ENCODE results near the gene HUS1. TPM values are rescaled to one million over a fixed set of nuclear protein-coding genes. Genes with fewer than 3 reads are reported as not detected.
"Not testable (repeated sequence)": the region's sequence is repeated elsewhere in the genome, so short reads cannot be mapped to it uniquely, and the experiment has no call there.

The HUS1 gene
- total and polyA plus RNA-seq, 8 donors: 4.6 to 16.3 (median 13.7) TPM

- no peaks in the 10 kb centered on the region for H3K4me1 ChIP-seq
- no peaks in the 10 kb centered on the region for H3K36me3 ChIP-seq
- peak; percentile 73 to 93 (median 83) for DNase-seq
- FAIRE-seq: no peak
- intact Hi-C loops (cut with DNase I): loop anchor here in 1 of 3 donors (5.0 kb wide), 1 partner anchor 115 kb away; no protein-coding TSS in a partner anchor
- H3K27me3 ChIP-seq: no peaks in the 10 kb centered on the region
- H3K9me3 ChIP-seq: no peaks in the 10 kb centered on the region
- 3 to 5% methylated on average over 24 to 26 of the region's 26 CpGs for WGBS, 2 donors
- H3K27ac ChIP-seq: peak overlapping the region in 3 of 4 donors; percentile 19 to 71 (median 41)
- peak overlapping the region; percentile 16 to 58 (median 34) for H3K4me3 ChIP-seq
- ATAC-seq: peak; percentile 98 to 100 (median 100)
- peak in 2 of 4 donors; percentile 21 to 41 for TF ChIP-seq CTCF (IDR thresholded peaks at IDR 0.05)
Measured at GRCh38 chr7:47991741-47992311, 12.4 kb upstream of the HUS1 start.

GRCh38 chr7:47991270-47991669, 11.9 kb upstream of the HUS1 start:
- Histone ChIP-seq H3K4me1 (no peaks in the 10 kb centered on the region), H3K4me3 (peak overlapping the region in 2 of 4 donors; percentile 44 to 58), H3K36me3 (no peaks in the 10 kb centered on the region), H3K27me3 (no peaks in the 10 kb centered on the region), H3K9me3 (no peaks in the 10 kb centered on the region), H3K27ac (no peak overlapping the region)
- FAIRE-seq (no peak), DNase-seq (no peak), ATAC-seq (peak in 1 of 4 donors; percentile 3)
- WGBS, 2 donors: 97 to 98% methylated on average over 1 of the region's 1 CpG
- no peak for TF ChIP-seq CTCF (IDR thresholded peaks at IDR 0.05)
- intact Hi-C loops (cut with DNase I): loop anchor here in 1 of 3 donors (5.0 kb wide), 1 partner anchor 116 kb away; no protein-coding TSS in a partner anchor

GRCh38 chr7:47990592-47990991, 11.2 kb upstream of the HUS1 start:
- WGBS, 2 donors: 92 to 97% methylated on average over 5 of the region's 5 CpGs
- Histone ChIP-seq H3K9me3 (no peaks in the 10 kb centered on the region), H3K27me3 (no peaks in the 10 kb centered on the region), H3K36me3 (no peaks in the 10 kb centered on the region), H3K4me3 (no peak overlapping the region), H3K27ac (no peak overlapping the region), H3K4me1 (no peaks in the 10 kb centered on the region)
- FAIRE-seq (no peak), DNase-seq (no peak), ATAC-seq (no peak)
- intact Hi-C loops (cut with DNase I): loop anchor here in 1 of 3 donors (5.0 kb wide), 1 partner anchor 117 kb away; no protein-coding TSS in a partner anchor
- no peak for TF ChIP-seq CTCF (IDR thresholded peaks at IDR 0.05)

- FAIRE-seq, H3K4me3 ChIP-seq, DNase-seq, H3K27me3 ChIP-seq, H3K27ac ChIP-seq, ATAC-seq, H3K9me3 ChIP-seq, H3K36me3 ChIP-seq, H3K4me1 ChIP-seq: not testable (repeated sequence)
- 71 to 73% methylated on average over 9 to 10 of the region's 10 CpGs for WGBS, 2 donors
- intact Hi-C loops (cut with DNase I): loop anchor here in 1 of 3 donors (5.0 kb wide), 1 partner anchor 117 kb away; no protein-coding TSS in a partner anchor
Measured at GRCh38 chr7:47989607-47990400, 10.4 kb upstream of the HUS1 start.

DNA sequence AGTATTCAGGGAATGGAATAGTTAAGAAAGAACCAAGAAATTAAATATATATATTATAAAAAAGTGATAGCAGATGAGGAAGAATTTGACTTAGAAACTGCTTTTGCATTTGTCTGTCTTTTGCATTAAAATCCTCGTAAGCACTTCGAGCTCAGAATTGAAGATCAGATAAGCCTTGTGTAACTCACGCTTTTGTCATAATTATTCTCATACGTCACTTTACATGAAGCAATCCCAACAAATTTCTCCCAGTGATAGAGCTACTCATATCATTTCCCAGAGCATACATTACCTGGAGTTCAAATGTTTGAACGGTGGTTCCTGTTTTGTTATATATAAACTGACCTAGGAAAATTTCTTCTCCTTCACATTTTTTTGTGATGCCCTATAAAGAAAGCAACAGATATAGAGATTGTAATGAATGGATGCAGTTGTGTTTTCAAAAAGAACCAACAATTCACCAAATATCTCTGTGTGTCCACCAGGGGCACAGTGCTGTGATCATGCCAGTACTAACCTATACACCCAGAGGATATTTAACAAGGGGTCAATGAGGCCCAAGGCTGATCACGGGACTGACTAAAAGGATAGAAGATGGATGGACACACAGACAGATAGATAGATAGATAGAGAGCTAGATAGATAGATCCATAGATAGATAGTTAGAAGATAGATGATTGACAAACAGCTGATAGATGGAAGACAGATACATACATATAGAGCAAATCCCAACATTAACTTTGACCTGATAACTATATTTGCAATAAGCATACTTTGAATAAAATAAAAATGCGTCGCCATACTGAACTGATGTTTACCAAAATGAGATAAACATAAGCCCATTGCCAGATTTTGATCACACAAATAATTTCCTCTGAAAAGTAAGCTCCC, 9.3 kb upstream of the HUS1 start:
- no peaks in the 10 kb centered on the region for H3K9me3 ChIP-seq
- DNase-seq (no peak), ATAC-seq (no peak), FAIRE-seq (no peak)
- H3K27me3 ChIP-seq: no peaks in the 10 kb centered on the region
- H3K4me3 ChIP-seq: no peak overlapping the region
- intact Hi-C loops (cut with DNase I): no loop called here
- 65 to 76% methylated on average over 8 of the region's 8 CpGs for WGBS, 2 donors
- H3K4me1 ChIP-seq: no peaks in the 10 kb centered on the region
- no peaks in the 10 kb centered on the region for H3K36me3 ChIP-seq
- no peak overlapping the region for H3K27ac ChIP-seq
- TF ChIP-seq CTCF (IDR thresholded peaks at IDR 0.05): peak in 1 of 4 donors; percentile 9

All from pancreas (tissue), 10 donors.